Mesenteric fat pad (tissue), 1 donor: ENCODE measurements around the gene FNDC4. TPM values are rescaled to one million over a fixed set of nuclear protein-coding genes. Genes with fewer than 3 reads are reported as not detected.
"Not testable (repeated sequence)": the region's sequence is repeated elsewhere in the genome, so short reads cannot be mapped to it uniquely, and the experiment has no call there.

Experiments used
- DNase-seq: peaks from one replicate; pipeline ENCODE4 v3.0.0-alpha.2; 2020; ENCODE audit warnings: low spot score
- long read RNA-seq: library from polyadenylated mRNA; unstranded; transcript quantifications from one replicate; pipeline ENCODE4 v2.0.0, GENCODE V29; 2020
- total RNA-seq: library from RNA; stranded (reverse); fragmentation: NEBNext Ultra II Directional; extraction: Animal tissue kit (Norgen Biotek cat#: 25700); gene quantifications from one replicate; pipeline ENCODE4 v1.2.1, GENCODE V29; 2021
- donor health status: DM: yes; HTN: yes; CAD: no.

Gene FNDC4, protein sequence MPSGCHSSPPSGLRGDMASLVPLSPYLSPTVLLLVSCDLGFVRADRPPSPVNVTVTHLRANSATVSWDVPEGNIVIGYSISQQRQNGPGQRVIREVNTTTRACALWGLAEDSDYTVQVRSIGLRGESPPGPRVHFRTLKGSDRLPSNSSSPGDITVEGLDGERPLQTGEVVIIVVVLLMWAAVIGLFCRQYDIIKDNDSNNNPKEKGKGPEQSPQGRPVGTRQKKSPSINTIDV
- 136 TPM for total RNA-seq
- long read RNA-seq, transcript FNDC4-201 (7 exons, 1,657 nt): major isoform, 12 of 93 reads
- long read RNA-seq, partial matches to known transcripts: 67 of 93 reads
- long read RNA-seq, other reads (novel, unspliced or antisense): 14 of 93 reads

DNA sequence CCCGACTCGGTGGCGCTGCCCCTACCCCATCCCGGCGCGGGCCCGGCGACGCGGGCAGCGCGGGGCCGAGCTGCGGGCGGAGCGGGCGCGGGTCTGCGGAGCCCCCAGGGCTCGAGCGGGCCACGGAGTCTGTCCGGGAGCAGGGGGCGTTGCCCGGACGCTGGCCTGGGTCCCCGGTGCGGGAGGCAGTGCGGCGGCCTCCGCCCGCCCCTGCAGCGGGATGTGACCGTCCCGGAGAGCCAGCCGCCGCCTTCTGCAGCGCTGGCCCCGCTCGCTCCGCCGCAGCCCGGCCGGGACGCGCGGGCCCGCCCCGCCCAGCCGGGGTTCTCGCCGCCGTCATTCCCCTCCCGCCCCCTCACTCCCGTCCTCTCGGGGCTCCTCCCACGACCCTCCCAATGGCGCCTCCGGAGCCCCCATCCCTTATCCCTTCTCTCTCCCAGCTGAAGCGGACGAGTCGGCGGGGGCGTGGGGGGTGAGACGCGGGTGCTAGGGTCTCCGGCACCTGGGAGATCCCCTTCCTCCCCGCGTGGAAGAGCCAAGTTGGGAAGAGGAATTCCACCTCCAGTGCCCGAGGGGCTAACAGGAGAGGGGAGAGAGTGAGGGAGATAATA, at the start of gene FNDC4:
Gene FNDC4, minus strand, starts transcription at position 257 of the 611 bp plus-strand sequence. CDS start 521 bp downstream, outside the sequence.
- no peak for DNase-seq

DNA sequence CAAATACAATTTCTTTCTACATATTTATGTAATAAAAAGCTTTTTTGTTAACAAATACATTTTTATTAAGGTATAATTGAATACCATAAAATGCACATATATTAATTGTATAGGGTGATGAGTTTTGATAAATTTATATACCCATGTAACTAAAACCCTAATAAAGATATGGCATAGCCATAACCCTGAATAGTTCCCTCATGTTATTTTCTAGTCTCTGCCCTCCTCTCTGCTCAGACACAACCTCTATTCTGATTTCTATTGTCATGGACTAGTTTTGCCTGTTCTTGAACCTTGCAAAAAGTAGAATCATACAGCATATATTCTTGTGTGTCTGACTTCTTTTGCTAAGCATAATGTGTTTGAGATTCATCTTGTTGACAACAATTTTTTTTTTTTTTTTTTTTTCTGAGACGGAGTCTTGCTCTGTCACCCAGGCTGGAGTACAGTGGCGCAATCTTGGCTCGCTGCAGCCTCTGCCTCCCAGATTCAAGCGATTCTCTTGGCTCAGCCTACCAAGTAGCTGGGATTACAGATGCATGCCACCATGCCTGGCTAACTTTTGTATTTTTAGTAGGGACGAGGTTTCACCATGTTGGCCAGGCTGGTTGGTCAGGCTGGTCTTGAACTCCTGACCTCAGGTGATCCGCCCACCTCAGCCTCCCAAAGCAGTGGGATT, 49.3 kb upstream of the FNDC4 start:
- no peak for DNase-seq

DNA sequence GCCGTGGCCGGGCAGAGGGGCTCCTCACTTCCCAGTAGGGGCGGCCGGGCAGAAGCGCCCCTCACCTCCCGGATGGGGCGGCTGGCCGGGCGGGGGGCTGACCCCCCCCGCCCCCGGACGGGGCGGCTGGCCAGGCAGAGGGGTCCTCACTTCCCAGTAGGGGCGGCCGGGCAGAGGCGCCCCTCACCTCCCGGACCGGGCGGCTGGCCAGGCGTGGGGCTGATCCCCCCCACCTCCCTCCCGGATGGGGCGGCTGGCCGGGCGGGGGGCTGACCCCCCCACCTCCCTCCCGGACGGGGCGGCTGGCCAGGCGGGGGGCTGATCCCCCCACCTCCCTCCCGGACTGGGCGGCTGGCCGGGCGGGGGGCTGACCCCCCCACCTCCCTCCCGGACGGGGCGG, 44.6 kb upstream of the FNDC4 start:
- DNase-seq: not testable (repeated sequence)

DNA sequence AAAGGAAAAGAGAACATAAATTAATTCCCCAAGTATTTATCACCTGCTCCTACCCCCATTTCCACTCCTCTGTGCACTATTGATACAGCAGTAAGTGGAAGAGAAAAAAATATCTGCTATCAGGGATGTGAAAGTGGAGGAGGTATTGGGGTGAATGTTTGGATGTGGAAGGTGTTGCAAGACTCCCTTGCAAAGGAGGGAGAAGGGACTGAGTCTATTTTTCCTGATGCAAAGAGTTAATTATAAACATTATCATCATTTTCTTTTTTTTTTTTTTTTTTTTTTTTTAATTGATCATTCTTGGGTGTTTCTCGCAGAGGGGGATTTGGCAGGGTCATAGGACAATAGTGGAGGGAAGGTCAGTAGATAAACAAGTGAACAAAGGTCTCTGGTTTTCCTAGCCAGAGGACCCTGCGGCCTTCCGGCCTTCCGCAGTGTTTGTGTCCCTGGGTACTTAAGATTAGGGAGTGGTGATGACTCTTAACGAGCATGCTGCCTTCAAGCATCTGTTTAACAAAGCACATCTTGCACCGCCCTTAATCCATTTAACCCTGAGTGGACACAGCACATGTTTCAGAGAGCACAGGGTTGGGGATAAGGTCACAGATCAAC, 43.9 kb upstream of the FNDC4 start:
- DNase-seq: not testable (repeated sequence)

DNA sequence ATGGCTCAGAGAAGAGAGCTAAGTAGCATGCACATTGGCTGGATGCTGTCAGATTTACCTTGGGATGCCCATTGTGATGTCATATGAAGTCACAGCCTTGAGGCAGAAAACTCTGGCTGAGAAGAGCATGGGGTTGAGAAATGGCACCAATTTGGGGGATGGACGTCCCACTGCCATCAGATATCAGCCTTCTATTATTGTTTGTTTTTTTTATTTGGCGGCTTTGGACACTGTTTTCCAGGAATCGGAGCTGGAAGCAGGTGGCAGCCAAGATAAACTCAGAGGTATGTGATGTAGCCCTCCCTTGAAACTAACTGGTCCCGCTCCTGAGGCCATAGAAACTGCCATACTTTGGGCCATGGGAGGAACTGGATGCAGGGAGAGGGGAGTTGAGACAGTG, 42.3 kb upstream of the FNDC4 start:
- DNase-seq: no peak

DNA sequence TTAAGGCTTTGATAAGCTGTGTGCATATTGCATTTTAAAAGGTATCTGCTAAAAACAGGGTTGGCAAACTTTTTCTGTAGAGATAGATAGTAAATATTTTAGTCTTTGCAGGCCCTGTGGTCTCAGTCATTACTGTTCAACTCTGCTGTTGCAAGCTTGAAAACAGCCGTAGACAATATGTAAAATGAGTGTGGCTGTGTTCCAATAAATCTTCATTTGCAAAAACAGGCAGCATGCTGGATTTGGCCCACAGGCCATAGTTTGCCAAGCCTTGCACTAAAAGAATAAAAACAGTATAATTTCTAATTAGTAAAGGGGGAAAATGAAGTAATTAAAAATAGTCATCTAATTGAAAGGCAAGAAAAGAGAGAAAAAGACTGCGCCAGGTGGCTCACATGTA, 37.0 kb upstream of the FNDC4 start:
- DNase-seq: no peak

DNA sequence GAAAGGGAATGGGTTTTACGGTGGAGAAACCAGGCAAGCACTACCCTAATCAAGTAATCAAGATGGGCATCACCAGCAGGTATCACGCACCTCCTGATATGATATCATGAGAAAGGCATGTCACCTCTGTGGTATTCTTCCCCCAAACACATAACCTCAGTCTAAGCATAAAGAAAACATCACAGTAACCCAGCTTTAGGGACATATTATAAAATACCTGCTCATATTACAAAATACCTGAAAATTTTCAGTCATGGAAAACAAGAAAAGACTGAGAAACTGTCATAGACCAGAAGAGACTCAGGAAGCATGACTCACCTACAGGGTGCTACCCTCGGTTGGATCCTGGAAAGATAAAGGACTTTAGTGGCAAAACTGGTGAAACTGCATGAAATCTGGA, 32.2 kb upstream of the FNDC4 start:
- no peak for DNase-seq

DNA sequence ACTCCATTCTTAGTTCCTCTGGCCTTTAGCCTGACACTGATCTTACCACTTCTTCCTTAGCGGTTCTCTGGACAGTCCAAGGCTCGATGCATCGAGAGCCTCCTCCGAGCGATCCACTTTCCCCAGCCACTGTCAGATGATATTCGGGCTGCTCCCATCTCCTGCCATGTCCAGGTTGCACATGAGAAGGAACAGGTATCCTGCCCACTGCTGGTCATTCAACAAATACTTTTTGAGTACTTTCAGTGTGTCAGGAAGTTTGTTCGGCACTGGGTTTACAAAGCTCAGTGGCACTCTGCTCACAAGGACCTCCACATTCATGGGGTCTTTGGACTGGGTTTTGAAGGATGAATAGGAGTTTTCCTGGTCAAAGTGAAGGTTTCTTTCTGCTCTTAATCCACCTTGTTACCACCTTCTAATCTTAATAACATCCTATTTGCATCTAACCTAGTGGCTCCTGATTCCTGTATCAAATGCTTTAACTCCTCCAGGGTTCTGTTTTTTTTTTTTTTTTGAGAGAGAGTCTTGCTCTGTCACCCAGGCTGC, 27.5 kb upstream of the FNDC4 start:
- no peak for DNase-seq

DNA sequence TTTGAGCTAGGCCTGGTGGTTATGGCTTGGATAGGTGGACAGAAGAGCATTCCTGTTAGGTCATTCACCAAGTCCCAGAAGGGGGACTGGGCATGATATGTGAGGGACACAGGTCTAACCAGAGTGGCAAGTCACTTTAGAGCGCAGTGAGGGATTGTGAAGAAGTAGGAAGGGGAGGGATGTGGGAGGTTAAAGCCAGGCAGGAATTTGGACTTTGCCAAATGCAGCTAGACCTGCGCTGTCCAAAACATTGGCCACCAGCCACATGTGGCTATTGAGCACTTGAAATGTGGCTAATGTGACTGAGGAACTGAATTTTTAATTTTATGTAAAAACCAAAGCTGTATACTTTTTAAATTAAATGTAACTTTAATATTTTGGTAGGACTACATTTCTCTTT, 25.3 kb upstream of the FNDC4 start:
- no peak for DNase-seq

DNA sequence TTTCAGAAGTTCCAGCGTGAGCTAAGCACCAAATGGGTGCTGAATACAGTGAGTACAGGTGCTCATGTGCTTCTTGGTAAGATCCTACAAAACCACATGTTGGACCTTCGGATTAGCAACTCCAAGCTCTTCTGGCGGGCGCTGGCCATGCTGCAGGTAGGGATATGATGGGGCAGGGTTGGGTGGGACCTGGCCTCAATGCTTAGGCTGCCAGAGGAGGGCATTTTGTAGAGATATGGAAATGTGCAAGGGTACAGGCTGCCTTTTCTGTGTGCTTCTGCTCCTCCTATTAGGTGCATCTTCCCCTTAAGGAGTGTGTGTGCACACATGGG, 23.7 kb upstream of the FNDC4 start:
- no peak for DNase-seq

DNA sequence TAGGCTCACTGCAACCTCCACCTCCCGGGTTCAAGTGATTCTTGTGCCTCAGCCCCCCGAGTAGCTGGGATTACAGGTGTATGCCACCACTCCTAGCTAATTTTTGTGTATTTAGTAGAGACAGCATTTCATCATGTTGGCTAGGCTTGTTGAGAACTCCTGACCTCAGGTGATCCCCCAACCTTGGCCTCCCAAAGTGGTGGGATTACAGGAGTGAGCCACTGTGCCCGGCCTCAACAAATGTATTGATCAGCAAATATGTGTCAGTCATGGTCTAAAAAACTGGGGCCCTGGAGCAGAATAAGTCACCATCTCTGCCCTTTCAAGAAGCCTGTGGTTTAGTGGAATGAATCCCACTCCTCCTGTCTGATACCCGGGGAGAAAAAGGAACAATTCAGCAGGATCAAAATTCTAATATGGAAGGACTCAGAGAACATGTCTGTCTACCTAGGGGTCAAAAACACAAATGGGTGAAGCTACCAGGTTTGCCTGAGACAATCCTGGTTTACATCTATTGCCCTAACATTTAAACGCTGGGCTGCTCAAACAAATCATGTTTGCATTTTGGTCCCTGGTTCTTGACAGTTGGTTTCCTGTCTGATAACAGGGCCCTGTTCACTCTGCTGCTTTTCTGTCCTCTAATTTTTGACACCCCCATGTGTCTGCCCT, 23.2 kb upstream of the FNDC4 start:
- DNase-seq: no peak

DNA sequence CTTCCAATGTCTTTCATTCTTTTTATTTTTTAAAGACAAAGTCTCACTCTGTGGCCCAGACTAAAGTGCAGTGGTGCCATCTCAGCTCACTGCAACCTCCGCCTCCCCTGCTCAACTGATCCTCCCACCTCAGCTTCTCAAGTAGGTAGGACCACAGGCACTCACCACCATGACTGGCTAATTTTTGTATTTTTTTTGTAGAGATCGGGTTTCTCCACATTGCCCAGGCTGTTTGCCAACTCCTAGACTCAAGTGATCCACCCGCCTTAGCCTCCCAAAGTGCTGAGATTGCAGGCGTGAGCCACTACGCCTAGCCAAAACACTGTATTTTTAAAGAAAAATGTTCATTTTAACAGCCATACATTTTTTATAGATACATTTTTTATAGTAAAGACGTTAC, 14.3 kb upstream of the FNDC4 start:
- no peak for DNase-seq

DNA sequence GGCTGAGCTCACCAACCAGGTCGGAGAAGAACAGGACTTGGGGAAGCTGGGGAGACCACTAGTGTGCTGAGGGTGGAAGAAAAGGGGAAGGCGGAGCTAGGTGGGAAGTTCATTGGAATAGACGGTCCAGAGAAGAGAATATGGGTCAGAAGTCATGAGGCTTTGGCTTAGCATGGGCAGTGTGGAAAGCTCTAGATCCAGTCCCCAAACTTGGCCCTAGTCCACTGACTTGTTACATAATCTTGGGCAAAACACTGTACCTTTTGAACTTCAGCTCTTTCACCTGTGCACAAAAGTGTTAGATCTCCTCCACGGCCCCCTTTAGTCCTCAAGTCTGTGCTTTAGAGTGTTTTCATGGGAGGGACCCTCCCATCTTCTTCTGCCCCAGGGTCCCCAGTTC, 12.3 kb upstream of the FNDC4 start:
- DNase-seq: no peak

DNA sequence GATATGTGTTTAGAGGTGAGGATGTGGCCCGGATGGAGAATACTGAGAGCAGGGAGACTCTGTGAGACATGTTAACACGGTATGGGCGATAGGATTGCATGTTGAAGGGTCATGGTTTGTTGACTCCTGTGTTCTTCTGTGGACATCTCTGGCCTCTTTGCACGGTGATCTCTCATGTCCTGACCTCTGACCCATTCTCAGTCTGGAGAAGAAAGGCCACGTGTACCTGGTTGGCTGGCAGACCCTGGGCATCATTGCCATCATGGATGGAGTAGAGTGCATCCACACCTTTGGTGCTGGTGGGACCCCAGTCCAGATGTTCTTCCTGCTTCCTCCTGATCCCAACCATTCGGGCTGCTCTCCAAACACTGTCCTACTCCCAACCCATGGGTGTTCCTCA, 11.6 kb upstream of the FNDC4 start:
- DNase-seq: no peak

DNA sequence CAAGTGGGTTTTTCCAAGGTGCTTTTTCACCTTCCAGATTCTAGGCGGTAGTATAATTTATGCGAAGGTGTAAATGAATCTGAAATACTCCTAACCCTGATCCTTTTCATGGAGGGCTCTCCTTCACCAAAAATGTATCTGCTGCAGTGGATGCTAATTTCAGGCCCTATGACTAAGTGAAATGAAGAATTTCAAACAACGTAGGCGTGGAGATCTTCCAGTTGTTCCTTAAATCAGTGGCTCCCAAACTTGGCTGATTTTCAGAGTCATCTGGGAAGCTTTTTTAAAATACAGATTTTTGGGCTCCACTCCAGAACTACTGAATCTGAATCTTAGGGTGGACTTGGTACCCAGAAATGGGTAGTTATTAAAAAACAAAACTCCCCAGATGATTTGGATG, 7.1 kb upstream of the FNDC4 start:
- DNase-seq: no peak

DNA sequence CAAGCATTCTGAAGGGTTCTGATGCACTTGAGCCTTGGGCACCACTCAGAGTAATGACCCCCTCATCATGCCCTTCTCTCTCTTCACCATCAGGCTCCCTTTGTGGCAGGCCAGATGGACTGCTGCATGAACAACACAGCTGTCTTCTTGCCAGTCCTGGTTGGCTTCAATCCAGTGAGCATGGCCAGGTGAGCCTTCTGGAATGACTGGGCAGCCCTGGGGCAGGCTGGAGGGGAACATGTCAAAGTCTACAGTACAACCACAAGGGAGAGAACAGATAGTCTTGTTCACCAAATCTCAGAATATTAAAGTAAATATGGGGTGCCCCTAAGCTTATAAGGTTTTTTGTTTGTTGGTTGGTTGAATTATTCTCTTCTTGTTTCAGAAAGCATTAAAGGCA, 6.0 kb upstream of the FNDC4 start:
- no peak for DNase-seq

DNA sequence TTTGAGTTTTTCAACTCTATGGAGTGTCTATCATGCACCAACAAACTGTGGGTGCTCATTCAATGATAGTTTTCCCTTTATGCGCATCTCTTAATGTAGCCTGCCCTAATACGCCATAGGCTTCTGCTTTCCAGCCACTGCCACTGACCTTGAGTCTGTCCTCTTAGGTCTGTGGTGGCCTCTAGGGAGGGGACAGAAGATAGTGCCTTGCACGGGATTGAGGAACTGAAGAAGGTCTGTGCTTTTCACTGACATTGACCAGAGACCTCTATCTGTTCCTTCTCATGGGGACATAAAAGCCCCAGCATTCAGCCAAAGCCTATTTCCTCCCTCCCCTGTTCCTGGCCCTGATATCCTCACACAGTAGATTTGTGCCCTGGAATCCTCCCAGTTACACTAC, 4.0 kb upstream of the FNDC4 start:
- DNase-seq: no peak

DNA sequence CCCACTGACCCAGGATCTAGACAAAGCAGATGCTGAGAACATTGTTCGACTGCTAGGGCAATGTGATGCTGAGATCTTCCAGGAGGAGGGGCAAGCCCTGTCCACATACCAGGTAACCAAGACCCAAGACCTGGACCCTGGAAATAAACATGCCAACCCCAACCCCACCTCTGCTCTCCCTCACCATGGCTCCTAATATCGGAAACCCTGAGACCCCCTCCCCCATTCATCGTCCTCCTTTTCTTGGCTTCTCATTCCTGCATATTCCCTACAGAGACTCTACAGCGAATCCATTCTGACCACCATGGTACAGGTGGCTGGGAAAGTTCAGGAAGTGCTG, 2.3 kb upstream of the FNDC4 start:
- no peak for DNase-seq

DNA sequence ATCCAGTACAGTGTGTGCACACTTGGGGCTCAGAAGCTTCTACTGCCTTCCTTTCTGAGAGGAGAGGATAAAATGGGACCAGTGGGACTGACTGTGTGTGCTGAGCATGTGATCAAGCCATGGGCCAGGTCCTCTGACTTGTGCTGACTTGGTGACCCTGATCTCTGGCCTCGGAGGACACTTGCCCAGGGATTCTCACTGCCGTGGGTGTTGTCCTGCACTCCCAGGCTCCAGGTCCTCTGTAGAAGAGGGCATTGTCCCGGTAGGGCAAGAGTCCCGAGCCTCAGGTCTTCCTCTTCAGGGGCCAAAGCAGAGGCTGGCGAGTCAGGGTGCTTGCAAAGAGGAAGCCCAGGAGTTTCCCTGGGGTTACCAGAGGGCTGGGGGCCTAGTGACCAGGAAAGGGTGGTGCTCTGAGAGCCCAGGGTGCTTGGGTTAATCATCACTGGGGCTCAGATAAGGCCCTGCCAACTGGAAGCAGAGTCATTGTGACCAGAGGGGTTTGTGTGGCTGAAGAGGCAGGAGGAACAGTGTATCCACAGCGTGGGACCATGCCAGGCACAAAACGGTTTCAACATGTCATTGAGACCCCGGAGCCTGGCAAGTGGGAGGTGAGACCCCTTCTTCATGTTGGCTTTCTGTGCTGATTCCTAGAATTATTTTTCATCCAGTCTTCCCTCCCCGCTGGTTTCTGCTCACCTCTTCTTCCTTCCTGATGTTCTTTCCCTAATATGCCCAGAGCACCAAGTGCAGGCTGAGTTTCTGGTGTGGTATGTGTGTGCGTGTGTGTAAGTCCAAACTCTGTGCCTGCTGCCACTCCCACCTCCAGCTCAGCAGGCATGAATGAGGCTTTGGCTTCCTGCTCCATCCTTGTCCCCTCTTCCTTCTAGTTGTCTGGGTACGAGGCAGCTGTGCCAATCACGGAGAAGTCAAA, 1.6 kb upstream of the FNDC4 start, which contains the start of gene GCKR:
Gene GCKR, plus strand, starts transcription at position 483 of the 931 bp plus-strand sequence. Its CDS starts 66 bp downstream, at position 549.
- no peak for DNase-seq

DNA sequence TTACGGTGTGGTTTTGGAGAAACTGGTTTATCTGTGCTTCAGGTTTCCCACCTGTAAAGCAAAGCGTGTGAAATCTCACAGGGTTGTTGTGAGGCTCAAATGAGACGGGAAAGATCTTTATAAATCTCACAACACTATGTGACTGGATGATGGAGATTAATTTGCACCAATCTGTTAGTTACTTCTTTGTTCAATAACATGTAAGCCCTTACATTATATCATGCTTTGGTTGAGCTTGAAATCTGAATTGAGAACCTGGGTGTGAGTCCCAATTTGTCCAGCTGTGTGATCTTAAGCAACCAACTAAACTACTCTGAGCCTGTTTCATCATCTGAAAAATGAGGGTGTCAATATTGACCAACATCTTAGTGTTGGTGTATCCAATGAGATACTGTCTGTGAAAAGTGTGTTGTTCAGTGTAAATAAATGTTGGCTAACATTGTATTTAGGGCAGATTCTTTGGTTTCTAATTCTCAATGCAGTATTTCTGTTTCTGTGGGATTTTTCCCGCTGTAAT, 898 bp upstream of the FNDC4 start:
- no peak for DNase-seq
